GM12873 (cell line): ENCODE results near the gene CYP2S1.

Source experiments
- CTCF ChIP-seq: IDR thresholded peaks from 2 replicates; pipeline ENCODE4 v1.5.1; 2012; ENCODE audit warnings: low read depth, mild to moderate bottlenecking, moderate library complexity, low read length, control low read depth; ENCODE audit not compliant: insufficient read depth; ENCODE audit errors: missing control alignments

CYP2S1 gene

GRCh38 chr19:41245843-41246242, 52.8 kb downstream of the CYP2S1 start:
- TF ChIP-seq CTCF, result no peak

GRCh38 chr19:41248895-41249294, 55.9 kb downstream of the CYP2S1 start:
- TF ChIP-seq CTCF, result peak; percentile 9

GRCh38 chr19:41249707-41250423, 56.8 kb downstream of the CYP2S1 start:
- TF ChIP-seq CTCF, result no peak

GRCh38 chr19:41253660-41254059, 60.6 kb downstream of the CYP2S1 start:
- no peak for TF ChIP-seq CTCF

- no peak for TF ChIP-seq CTCF
Measured at GRCh38 chr19:41255171-41255570, 62.2 kb downstream of the CYP2S1 start.
